Mononuclear cell (primary cell): ENCODE results near the gene C19orf33. TPM values are rescaled to one million over a fixed set of nuclear protein-coding genes. Genes with fewer than 3 reads are reported as not detected.
A peak's percentile ranks its signal among the peaks of the same experiment; 100 is the strongest.

Source experiments
- H3K27me3 ChIP-seq: 2 replicates; pipeline ENCODE4 v1.6.0; 2011; ENCODE audit warnings: low read length, control low read depth; ENCODE audit not compliant: insufficient read depth
- H3K4me1 ChIP-seq: 2 replicates; pipeline ENCODE4 v1.5.1; 2011; ENCODE audit warnings: mild to moderate bottlenecking, low read length, control low read depth; ENCODE audit not compliant: insufficient read depth
- H3K4me3 ChIP-seq: 2 replicates; pipeline ENCODE4 v1.5.1; 2011; ENCODE audit warnings: mild to moderate bottlenecking, low read length, moderate library complexity
- H3K9me3 ChIP-seq: 2 replicates; pipeline ENCODE4 v1.5.1; 2011; ENCODE audit warnings: low read depth, mild to moderate bottlenecking, control low read depth, low read length
- total RNA-seq: library from RNA; depleted of rRNA; stranded (reverse); fragments of >200 nt; gene quantifications from one replicate; pipeline ENCODE4 v1.2.3, GENCODE V29; 2012

C19orf33 gene
- total RNA-seq, 1 donor = 3.1 TPM

- H3K4me3 ChIP-seq = no peak overlapping the region
- H3K4me1 ChIP-seq = peaks cover 23% of the 10 kb centered on the region
- H3K9me3 ChIP-seq = no peaks in the 10 kb centered on the region
- H3K27me3 ChIP-seq = no peaks in the 10 kb centered on the region
These were observed 6.9 kb downstream of the C19orf33 start for GRCh38 chr19:38310986-38311385.

GRCh38 chr19:38315657-38316476 lies 11.8 kb downstream of the C19orf33 start, which contains the start of gene YIF1B:
Gene YIF1B, minus strand, starts transcription at chr19:38315947. Its CDS starts 30 bp downstream, at chr19:38315917.
- H3K27me3 ChIP-seq = no peaks in the 10 kb centered on the region
- H3K4me1 ChIP-seq = peaks cover 68% of the 10 kb centered on the region

GRCh38 chr19:38316477-38317067 lies 12.5 kb downstream of the C19orf33 start:
- H3K27me3 ChIP-seq = no peaks in the 10 kb centered on the region
- H3K4me3 ChIP-seq = peak overlapping the region; percentile 49
- H3K9me3 ChIP-seq = no peaks in the 10 kb centered on the region
- H3K4me1 ChIP-seq = peaks cover 75% of the 10 kb centered on the region

More at GRCh38 chr19:38315657-38316476, 11.8 kb downstream of the C19orf33 start, which contains the start of gene YIF1B:
- peak within 1 kb of the TSS; percentile 49 for H3K4me3 ChIP-seq
- H3K9me3 ChIP-seq = no peaks in the 10 kb centered on the region

GRCh38 chr19:38317104-38317612 lies 13.1 kb downstream of the C19orf33 start:
- Histone ChIP-seq H3K27me3 (no peaks in the 10 kb centered on the region), H3K9me3 (no peaks in the 10 kb centered on the region), H3K4me3 (peak overlapping the region; percentile 49), H3K4me1 (peaks cover 80% of the 10 kb centered on the region)

GRCh38 chr19:38318660-38319059 lies 14.6 kb downstream of the C19orf33 start:
- no peak overlapping the region for H3K4me3 ChIP-seq
- no peaks in the 10 kb centered on the region for H3K27me3 ChIP-seq
- no peaks in the 10 kb centered on the region for H3K9me3 ChIP-seq
- peaks cover 80% of the 10 kb centered on the region for H3K4me1 ChIP-seq

- Histone ChIP-seq H3K4me3 (peak within 1 kb of the TSS; percentile 55), H3K4me1 (peaks cover 79% of the 10 kb centered on the region), H3K9me3 (no peaks in the 10 kb centered on the region), H3K27me3 (no peaks in the 10 kb centered on the region)
These were observed 15.6 kb downstream of the C19orf33 start, which contains the start of gene KCNK6 for GRCh38 chr19:38319421-38320258. Gene KCNK6, plus strand, starts transcription at chr19:38319845. Its CDS starts 106 bp downstream, at chr19:38319951.

GRCh38 chr19:38320969-38321339 lies 16.9 kb downstream of the C19orf33 start:
- Histone ChIP-seq H3K9me3 (no peaks in the 10 kb centered on the region), H3K4me1 (peaks cover 71% of the 10 kb centered on the region), H3K27me3 (no peaks in the 10 kb centered on the region), H3K4me3 (no peak overlapping the region)

GRCh38 chr19:38321646-38322196 lies 17.7 kb downstream of the C19orf33 start:
- H3K4me3 ChIP-seq = no peak overlapping the region
- H3K27me3 ChIP-seq = no peaks in the 10 kb centered on the region
- H3K9me3 ChIP-seq = no peaks in the 10 kb centered on the region
- H3K4me1 ChIP-seq = peaks cover 64% of the 10 kb centered on the region

- H3K4me3 ChIP-seq = no peak overlapping the region
- no peaks in the 10 kb centered on the region for H3K27me3 ChIP-seq
- no peaks in the 10 kb centered on the region for H3K9me3 ChIP-seq
- peaks cover 48% of the 10 kb centered on the region for H3K4me1 ChIP-seq
These were observed 19.2 kb downstream of the C19orf33 start for GRCh38 chr19:38323291-38323690.

GRCh38 chr19:38324431-38324830 lies 20.4 kb downstream of the C19orf33 start:
- Histone ChIP-seq H3K9me3 (no peaks in the 10 kb centered on the region), H3K4me3 (no peak overlapping the region), H3K27me3 (no peaks in the 10 kb centered on the region), H3K4me1 (peaks cover 37% of the 10 kb centered on the region)

GRCh38 chr19:38326591-38326990 lies 22.5 kb downstream of the C19orf33 start:
- peaks cover 19% of the 10 kb centered on the region for H3K4me1 ChIP-seq
- H3K9me3 ChIP-seq = no peaks in the 10 kb centered on the region
- no peaks in the 10 kb centered on the region for H3K27me3 ChIP-seq
- H3K4me3 ChIP-seq = no peak overlapping the region

- Histone ChIP-seq H3K4me3 (no peak overlapping the region), H3K4me1 (no peaks in the 10 kb centered on the region), H3K9me3 (no peaks in the 10 kb centered on the region), H3K27me3 (no peaks in the 10 kb centered on the region)
These were observed 25.6 kb downstream of the C19orf33 start for GRCh38 chr19:38329651-38330050.

- Histone ChIP-seq H3K9me3 (no peaks in the 10 kb centered on the region), H3K27me3 (no peaks in the 10 kb centered on the region), H3K4me3 (no peak overlapping the region), H3K4me1 (no peaks in the 10 kb centered on the region)
These were observed 27.7 kb downstream of the C19orf33 start for GRCh38 chr19:38331728-38332127.

GRCh38 chr19:38333245-38333644 lies 29.2 kb downstream of the C19orf33 start:
- no peak overlapping the region for H3K4me3 ChIP-seq
- no peaks in the 10 kb centered on the region for H3K9me3 ChIP-seq
- H3K4me1 ChIP-seq = peaks cover 9% of the 10 kb centered on the region
- no peaks in the 10 kb centered on the region for H3K27me3 ChIP-seq
